GM10847 (cell line): Measurements from ENCODE around the gene HMCES.

Source experiments
- POLR2A ChIP-seq: IDR thresholded peaks from 2 replicates; pipeline ENCODE4 v1.6.1; 2011; ENCODE audit not compliant: insufficient read length; ENCODE audit errors: extremely low read depth

Gene HMCES

GRCh38 chr3:129320825-129321487 is 42.3 kb downstream of the HMCES start:
- TF ChIP-seq POLR2A = no peak

- no peak for TF ChIP-seq POLR2A
These were observed 43.2 kb downstream of the HMCES start for GRCh38 chr3:129321887-129322286.

- TF ChIP-seq POLR2A = no peak
These were observed 45.1 kb downstream of the HMCES start for GRCh38 chr3:129323651-129324294.

GRCh38 chr3:129324855-129325254 is 46.2 kb downstream of the HMCES start:
- no peak for TF ChIP-seq POLR2A

GRCh38 chr3:129325383-129325782 is 46.7 kb downstream of the HMCES start:
- no peak for TF ChIP-seq POLR2A

- no peak for TF ChIP-seq POLR2A
These were observed 47.5 kb downstream of the HMCES start for GRCh38 chr3:129326138-129326537.

GRCh38 chr3:129326595-129326994 is 47.9 kb downstream of the HMCES start:
- no peak for TF ChIP-seq POLR2A

GRCh38 chr3:129327510-129327909 is 48.8 kb downstream of the HMCES start:
- no peak for TF ChIP-seq POLR2A

- TF ChIP-seq POLR2A = no peak
These were observed 51.2 kb downstream of the HMCES start for GRCh38 chr3:129329858-129330257.

GRCh38 chr3:129330409-129330808 is 51.7 kb downstream of the HMCES start:
- TF ChIP-seq POLR2A = no peak

GRCh38 chr3:129333891-129334290 is 55.2 kb downstream of the HMCES start:
- no peak for TF ChIP-seq POLR2A

GRCh38 chr3:129336093-129336706 is 57.5 kb downstream of the HMCES start:
- no peak for TF ChIP-seq POLR2A

- TF ChIP-seq POLR2A = no peak
These were observed 62.9 kb downstream of the HMCES start for GRCh38 chr3:129341331-129342141.

- no peak for TF ChIP-seq POLR2A
These were observed 65.1 kb downstream of the HMCES start for GRCh38 chr3:129343643-129344360.
